Activated naive CD8-positive, alpha-beta T cell treated with anti-CD3 and anti-CD28 coated beads, Interleukin-2, amount 10 ng/mL, durations not matched to agents 7 days and 5 days (primary cell): Measurements from ENCODE around the gene KLHL22. TPM values are rescaled to one million over a fixed set of nuclear protein-coding genes. Genes with fewer than 3 reads are reported as not detected.
"Not testable (repeated sequence)": the region's sequence is repeated elsewhere in the genome, so short reads cannot be mapped to it uniquely, and the experiment has no call there.

Experiments
- ATAC-seq: fragments of 150-1000 bp; cut with Tn5 transposase; one replicate; pipeline ENCODE4 v1.10.0; 2021; ENCODE audit warnings: low read depth, moderate library complexity
- POLR2A ChIA-PET: fragments of 350-600 bp; sonication (Branson Sonifier 250); formaldehyde crosslinking; loops from one replicate; lab custom pipeline; 2021; ENCODE audit warnings: antibody characterized with exemption; lab: Charles Lee
- DNase-seq: peaks from one replicate; pipeline ENCODE4 v3.0.0; 2021
- H3K27ac Mint-ChIP-seq: one replicate; pipeline ENCODE4 v1.8.0; 2022; ENCODE audit warnings: mild to moderate bottlenecking, mixed read lengths
- H3K27me3 Mint-ChIP-seq: one replicate; pipeline ENCODE4 v1.8.0; 2022; ENCODE audit warnings: mild to moderate bottlenecking, moderate library complexity, mixed read lengths
- H3K36me3 Mint-ChIP-seq: one replicate; pipeline ENCODE4 v1.8.0; 2021; ENCODE audit warnings: mild to moderate bottlenecking, mixed read lengths
- H3K4me1 Mint-ChIP-seq: one replicate; pipeline ENCODE4 v1.8.0; 2021; ENCODE audit warnings: mixed read lengths
- H3K4me3 Mint-ChIP-seq: one replicate; pipeline ENCODE4 v1.8.0; 2022; ENCODE audit warnings: mild to moderate bottlenecking, moderate library complexity, mixed read lengths
- H3K9me3 Mint-ChIP-seq: one replicate; pipeline ENCODE4 v1.8.0; 2021; ENCODE audit warnings: mixed read lengths
- total RNA-seq, 2 experiments: library from RNA; stranded (reverse); gene quantifications; one replicate each; pipeline ENCODE4 v1.2.3, GENCODE V29; 2021

The KLHL22 gene
- total RNA-seq, 2 experiments from 2014 or later: 31.7 to 37.3 TPM

GRCh38 chr22:20414450-20414849, 81.1 kb downstream of the KLHL22 start:
- H3K36me3 Mint-ChIP-seq: no peaks in the 10 kb centered on the region

GRCh38 chr22:20414059-20414440, 81.5 kb downstream of the KLHL22 start:
- no peaks in the 10 kb centered on the region for H3K9me3 Mint-ChIP-seq
- ATAC-seq: no peak
- POLR2A ChIA-PET: no interaction called here
- no peak for DNase-seq
- H3K27ac Mint-ChIP-seq: no peak overlapping the region
- no peak overlapping the region for H3K4me3 Mint-ChIP-seq
- H3K27me3 Mint-ChIP-seq: peaks cover 13% of the 10 kb centered on the region
- no peaks in the 10 kb centered on the region for H3K4me1 Mint-ChIP-seq
- H3K36me3 Mint-ChIP-seq: no peaks in the 10 kb centered on the region

More at GRCh38 chr22:20414450-20414849, 81.1 kb downstream of the KLHL22 start:
- peaks cover 1% of the 10 kb centered on the region for H3K4me1 Mint-ChIP-seq
- H3K9me3 Mint-ChIP-seq: no peaks in the 10 kb centered on the region
- ATAC-seq: no peak
- POLR2A ChIA-PET: no interaction called here
- no peak for DNase-seq
- peaks cover 13% of the 10 kb centered on the region for H3K27me3 Mint-ChIP-seq
- H3K27ac Mint-ChIP-seq: no peak overlapping the region
- H3K4me3 Mint-ChIP-seq: no peak overlapping the region

- POLR2A ChIA-PET: no interaction called here
- Mint-ChIP-seq H3K4me3 (no peak overlapping the region), H3K4me1 (no peaks in the 10 kb centered on the region), H3K27me3 (peaks cover 13% of the 10 kb centered on the region), H3K27ac (no peak overlapping the region), H3K36me3 (no peaks in the 10 kb centered on the region), H3K9me3 (no peaks in the 10 kb centered on the region)
- DNase-seq (no peak), ATAC-seq (no peak)
Measured at GRCh38 chr22:20413217-20414058, 82.2 kb downstream of the KLHL22 start.

- ATAC-seq: no peak
- no peak overlapping the region for H3K27ac Mint-ChIP-seq
Measured at GRCh38 chr22:20412474-20413216, 83.0 kb downstream of the KLHL22 start.

GRCh38 chr22:20409385-20409784, 86.2 kb downstream of the KLHL22 start:
- H3K27ac Mint-ChIP-seq, H3K4me3 Mint-ChIP-seq, ATAC-seq, H3K36me3 Mint-ChIP-seq, H3K9me3 Mint-ChIP-seq, DNase-seq, H3K27me3 Mint-ChIP-seq, H3K4me1 Mint-ChIP-seq: not testable (repeated sequence)
- POLR2A ChIA-PET: interaction anchor here (1.0 kb wide), 1 partner anchor 90 kb away, joined by 4 read pairs; the partner anchor contains the start of gene DGCR6L

More at GRCh38 chr22:20412474-20413216, 83.0 kb downstream of the KLHL22 start:
- DNase-seq: no peak
- H3K36me3 Mint-ChIP-seq: no peaks in the 10 kb centered on the region
- no peak overlapping the region for H3K4me3 Mint-ChIP-seq
- H3K4me1 Mint-ChIP-seq: no peaks in the 10 kb centered on the region
- H3K9me3 Mint-ChIP-seq: no peaks in the 10 kb centered on the region
- POLR2A ChIA-PET: no interaction called here
- H3K27me3 Mint-ChIP-seq: peaks cover 13% of the 10 kb centered on the region

GRCh38 chr22:20408891-20409290, 86.7 kb downstream of the KLHL22 start:
- no peaks in the 10 kb centered on the region for H3K9me3 Mint-ChIP-seq
- POLR2A ChIA-PET: interaction anchor here (1.0 kb wide), 1 partner anchor 90 kb away, joined by 4 read pairs; the partner anchor contains the start of gene DGCR6L
- ATAC-seq: no peak
- H3K4me3 Mint-ChIP-seq: no peak overlapping the region
- H3K27ac Mint-ChIP-seq: no peak overlapping the region
- peaks cover 8% of the 10 kb centered on the region for H3K27me3 Mint-ChIP-seq
- no peak for DNase-seq
- H3K4me1 Mint-ChIP-seq: peaks cover under 1% of the 10 kb centered on the region
- H3K36me3 Mint-ChIP-seq: peaks cover 3% of the 10 kb centered on the region

- no peak overlapping the region for H3K4me3 Mint-ChIP-seq
- no peak overlapping the region for H3K27ac Mint-ChIP-seq
- no peak for DNase-seq
- ATAC-seq: no peak
- peaks cover 11% of the 10 kb centered on the region for H3K36me3 Mint-ChIP-seq
- POLR2A ChIA-PET: no interaction called here
- H3K27me3 Mint-ChIP-seq: peaks cover 3% of the 10 kb centered on the region
- H3K9me3 Mint-ChIP-seq: no peaks in the 10 kb centered on the region
- peaks cover 10% of the 10 kb centered on the region for H3K4me1 Mint-ChIP-seq
Measured at GRCh38 chr22:20407829-20408228, 87.8 kb downstream of the KLHL22 start.

- no peak for ATAC-seq
- Mint-ChIP-seq H3K4me3 (no peak overlapping the region), H3K4me1 (peaks cover 11% of the 10 kb centered on the region), H3K27ac (no peak overlapping the region), H3K9me3 (no peaks in the 10 kb centered on the region), H3K27me3 (no peaks in the 10 kb centered on the region), H3K36me3 (peaks cover 11% of the 10 kb centered on the region)
- DNase-seq: no peak
- POLR2A ChIA-PET: no interaction called here
Measured at GRCh38 chr22:20406686-20407408, 88.7 kb downstream of the KLHL22 start.

GRCh38 chr22:20405931-20406685, 89.5 kb downstream of the KLHL22 start:
- Mint-ChIP-seq H3K9me3 (no peaks in the 10 kb centered on the region), H3K27me3 (no peaks in the 10 kb centered on the region), H3K4me1 (peaks cover 11% of the 10 kb centered on the region), H3K4me3 (no peak overlapping the region), H3K36me3 (peaks cover 11% of the 10 kb centered on the region), H3K27ac (no peak overlapping the region)
- POLR2A ChIA-PET: no interaction called here
- no peak for DNase-seq
- ATAC-seq: no peak

GRCh38 chr22:20405291-20405930, 90.2 kb downstream of the KLHL22 start:
- Mint-ChIP-seq H3K27me3 (no peaks in the 10 kb centered on the region), H3K36me3 (peaks cover 11% of the 10 kb centered on the region), H3K27ac (no peak overlapping the region), H3K4me3 (no peak overlapping the region), H3K9me3 (no peaks in the 10 kb centered on the region), H3K4me1 (peaks cover 11% of the 10 kb centered on the region)
- ATAC-seq (no peak), DNase-seq (no peak)
- POLR2A ChIA-PET: no interaction called here

GRCh38 chr22:20404881-20405280, 90.7 kb downstream of the KLHL22 start:
- Mint-ChIP-seq H3K9me3 (no peaks in the 10 kb centered on the region), H3K27ac (no peak overlapping the region), H3K36me3 (peaks cover 11% of the 10 kb centered on the region), H3K27me3 (no peaks in the 10 kb centered on the region), H3K4me1 (peaks cover 11% of the 10 kb centered on the region), H3K4me3 (no peak overlapping the region)
- DNase-seq (no peak), ATAC-seq (no peak)
- POLR2A ChIA-PET: no interaction called here

GRCh38 chr22:20403779-20404140, 91.8 kb downstream of the KLHL22 start:
- DNase-seq (no peak), ATAC-seq (no peak)
- POLR2A ChIA-PET: interaction anchor here (0.9 to 1.1 kb wide), 2 partner anchors 10 to 28 kb away, joined by 4 to 7 read pairs; partner anchors contain the start of gene ZNF74
- H3K36me3 Mint-ChIP-seq: peaks cover 11% of the 10 kb centered on the region
- H3K9me3 Mint-ChIP-seq: no peaks in the 10 kb centered on the region
- H3K4me3 Mint-ChIP-seq: no peak overlapping the region
- H3K27me3 Mint-ChIP-seq: no peaks in the 10 kb centered on the region
- peak overlapping the region; percentile 80 for H3K27ac Mint-ChIP-seq
- H3K4me1 Mint-ChIP-seq: peaks cover 11% of the 10 kb centered on the region
